GM06990 (cell line): Measurements from ENCODE around the gene CLSTN3.

Source experiments
- DNase-seq: peaks from one replicate; pipeline ENCODE4 v3.0.0-alpha.2; 2011; ENCODE audit not compliant: insufficient read length; ENCODE audit errors: extremely low read depth
- H3K27me3 ChIP-seq: replicated peaks from 2 replicates; pipeline ENCODE4 v1.6.0; 2011; ENCODE audit warnings: low read length; ENCODE audit not compliant: control insufficient read depth, insufficient read depth
- H3K36me3 ChIP-seq: 2 replicates; pipeline ENCODE4 v1.5.1; 2011; ENCODE audit warnings: low read length; ENCODE audit not compliant: control insufficient read depth, insufficient read depth
- H3K4me3 ChIP-seq: replicated peaks from 2 replicates; pipeline ENCODE4 v1.5.1; 2011; ENCODE audit warnings: low read depth, mild to moderate bottlenecking, control low read depth, low read length
- TF ChIP-seq, protein P1 (sequence below): IDR thresholded peaks from 2 replicates; pipeline ENCODE4 v1.5.1; 2011; ENCODE audit warnings: low read length, control low read depth, mild to moderate bottlenecking, inconsistent platforms; ENCODE audit not compliant: insufficient read depth, poor library complexity, severe bottlenecking

The CLSTN3 gene

DNA sequence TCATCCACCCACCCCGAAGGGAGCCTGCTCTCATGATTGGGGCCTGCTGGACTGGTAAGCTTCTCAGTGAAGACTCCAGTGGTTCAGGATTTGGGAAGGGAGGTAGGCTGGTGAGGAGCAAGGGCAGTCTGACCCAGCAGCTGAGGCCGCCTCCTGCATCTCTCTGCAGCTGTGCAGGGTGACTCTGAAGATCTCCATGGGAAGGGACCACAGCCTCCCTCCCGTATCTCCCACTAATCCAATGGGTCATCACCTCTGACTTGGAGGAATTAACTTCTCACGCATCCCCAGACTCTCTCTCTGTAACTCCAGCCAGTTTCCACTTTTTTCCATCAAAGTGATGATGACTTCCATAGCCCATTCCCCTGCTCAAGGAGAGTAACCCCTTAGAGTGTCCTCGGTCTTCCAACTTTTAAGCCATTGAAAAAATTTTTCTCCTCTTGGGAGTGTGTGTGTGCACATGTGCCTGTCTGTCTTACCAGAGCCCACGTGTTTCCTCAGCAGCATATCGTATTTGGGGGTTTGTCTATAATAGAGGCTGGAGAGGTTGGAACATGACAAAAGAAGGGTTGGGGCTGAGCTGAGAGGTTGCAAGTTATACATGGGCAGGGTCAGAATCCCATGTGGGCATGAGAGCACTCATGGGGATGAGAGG, 11.3 kb downstream of the CLSTN3 start:
- H3K4me3 ChIP-seq = no peak overlapping the region
- peaks cover 19% of the 10 kb centered on the region for H3K36me3 ChIP-seq
- DNase-seq = no peak
- TF ChIP-seq, protein P1, sequence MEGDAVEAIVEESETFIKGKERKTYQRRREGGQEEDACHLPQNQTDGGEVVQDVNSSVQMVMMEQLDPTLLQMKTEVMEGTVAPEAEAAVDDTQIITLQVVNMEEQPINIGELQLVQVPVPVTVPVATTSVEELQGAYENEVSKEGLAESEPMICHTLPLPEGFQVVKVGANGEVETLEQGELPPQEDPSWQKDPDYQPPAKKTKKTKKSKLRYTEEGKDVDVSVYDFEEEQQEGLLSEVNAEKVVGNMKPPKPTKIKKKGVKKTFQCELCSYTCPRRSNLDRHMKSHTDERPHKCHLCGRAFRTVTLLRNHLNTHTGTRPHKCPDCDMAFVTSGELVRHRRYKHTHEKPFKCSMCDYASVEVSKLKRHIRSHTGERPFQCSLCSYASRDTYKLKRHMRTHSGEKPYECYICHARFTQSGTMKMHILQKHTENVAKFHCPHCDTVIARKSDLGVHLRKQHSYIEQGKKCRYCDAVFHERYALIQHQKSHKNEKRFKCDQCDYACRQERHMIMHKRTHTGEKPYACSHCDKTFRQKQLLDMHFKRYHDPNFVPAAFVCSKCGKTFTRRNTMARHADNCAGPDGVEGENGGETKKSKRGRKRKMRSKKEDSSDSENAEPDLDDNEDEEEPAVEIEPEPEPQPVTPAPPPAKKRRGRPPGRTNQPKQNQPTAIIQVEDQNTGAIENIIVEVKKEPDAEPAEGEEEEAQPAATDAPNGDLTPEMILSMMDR = no peak
- no peaks in the 10 kb centered on the region for H3K27me3 ChIP-seq

DNA sequence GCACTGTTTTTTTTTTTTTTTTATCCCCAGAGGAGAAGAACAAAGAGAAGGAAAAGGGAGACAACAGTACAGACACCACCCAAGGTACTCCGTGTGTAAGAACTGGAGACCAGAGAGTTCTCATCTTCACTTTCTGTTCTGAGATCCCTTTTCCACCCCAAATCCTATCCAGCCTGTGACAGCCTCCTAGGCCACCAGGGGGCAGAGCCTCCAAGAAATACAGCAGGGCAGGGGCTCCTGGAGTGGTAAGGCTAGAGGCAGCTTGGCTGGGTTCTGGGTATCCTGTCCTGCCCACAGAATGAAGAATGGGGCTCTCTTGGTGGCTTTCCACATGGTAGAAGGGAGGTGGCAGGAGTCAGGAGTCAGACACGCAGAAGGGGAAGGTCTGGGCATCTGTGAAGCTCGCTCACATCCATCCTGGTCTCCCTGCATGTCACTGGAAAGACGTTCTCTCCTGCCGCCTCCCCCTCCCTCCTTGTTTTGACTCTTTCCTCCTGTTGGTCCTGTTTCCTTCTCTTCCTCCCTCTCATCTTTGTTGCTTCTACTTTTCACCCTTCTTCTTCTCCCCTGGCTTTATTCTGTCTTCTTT, 12.0 kb downstream of the CLSTN3 start:
- TF ChIP-seq, protein P1 = peak; percentile 68
- Histone ChIP-seq H3K4me3 (no peak overlapping the region), H3K27me3 (no peaks in the 10 kb centered on the region), H3K36me3 (peaks cover 13% of the 10 kb centered on the region)
- no peak for DNase-seq

DNA sequence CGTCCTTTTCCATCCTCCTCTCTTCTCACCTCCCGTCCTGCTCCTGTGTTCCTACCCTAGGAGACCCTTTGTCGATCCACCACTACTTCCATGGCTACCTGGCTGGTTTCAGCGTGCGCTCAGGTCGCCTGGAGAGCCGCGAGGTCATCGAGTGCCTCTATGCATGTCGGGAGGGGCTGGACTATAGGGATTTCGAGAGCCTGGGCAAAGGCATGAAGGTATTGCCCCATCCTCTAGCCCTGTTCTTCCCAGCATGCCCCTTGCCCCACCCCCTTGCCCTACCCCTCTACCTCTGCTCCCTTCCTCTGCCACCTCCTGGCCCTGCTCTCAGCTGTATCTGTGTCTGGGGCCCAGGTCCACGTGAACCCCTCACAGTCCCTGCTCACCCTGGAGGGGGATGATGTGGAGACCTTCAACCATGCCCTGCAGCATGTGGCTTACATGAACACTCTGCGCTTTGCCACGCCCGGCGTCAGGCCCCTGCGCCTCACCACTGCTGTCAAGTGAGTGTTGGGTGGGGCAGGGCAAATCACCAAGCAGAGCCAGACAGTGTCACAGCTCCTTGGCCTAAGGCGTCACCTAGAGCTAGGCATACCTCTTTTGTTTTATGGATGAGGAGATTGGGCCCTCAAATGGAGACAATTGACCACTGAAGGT, 12.8 kb downstream of the CLSTN3 start:
- no peak for DNase-seq
- TF ChIP-seq, protein P1 = no peak
- H3K36me3 ChIP-seq = peaks cover 13% of the 10 kb centered on the region
- no peaks in the 10 kb centered on the region for H3K27me3 ChIP-seq
- H3K4me3 ChIP-seq = no peak overlapping the region

DNA sequence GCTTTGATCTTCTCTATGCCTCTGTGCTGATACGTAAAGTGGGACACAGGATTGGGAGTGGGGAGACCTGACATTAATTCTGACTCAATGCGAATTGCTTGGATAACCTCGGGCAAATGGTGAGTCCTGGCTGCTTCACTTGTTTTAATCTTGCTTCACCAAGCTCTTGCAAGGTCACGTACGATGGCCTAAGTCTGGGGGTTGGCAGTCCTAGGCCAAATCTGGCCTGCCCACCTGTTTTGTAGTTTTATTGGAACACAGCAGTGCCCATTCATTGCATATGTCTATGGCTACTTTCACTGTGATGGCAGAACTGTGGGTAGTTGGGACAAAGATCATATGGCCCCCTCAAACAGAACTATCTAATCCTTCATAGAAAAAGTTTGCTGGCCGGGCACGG, 13.4 kb downstream of the CLSTN3 start:
- TF ChIP-seq, protein P1 = no peak
- Histone ChIP-seq H3K36me3 (peaks cover 13% of the 10 kb centered on the region), H3K4me3 (no peak overlapping the region), H3K27me3 (no peaks in the 10 kb centered on the region)
- no peak for DNase-seq

DNA sequence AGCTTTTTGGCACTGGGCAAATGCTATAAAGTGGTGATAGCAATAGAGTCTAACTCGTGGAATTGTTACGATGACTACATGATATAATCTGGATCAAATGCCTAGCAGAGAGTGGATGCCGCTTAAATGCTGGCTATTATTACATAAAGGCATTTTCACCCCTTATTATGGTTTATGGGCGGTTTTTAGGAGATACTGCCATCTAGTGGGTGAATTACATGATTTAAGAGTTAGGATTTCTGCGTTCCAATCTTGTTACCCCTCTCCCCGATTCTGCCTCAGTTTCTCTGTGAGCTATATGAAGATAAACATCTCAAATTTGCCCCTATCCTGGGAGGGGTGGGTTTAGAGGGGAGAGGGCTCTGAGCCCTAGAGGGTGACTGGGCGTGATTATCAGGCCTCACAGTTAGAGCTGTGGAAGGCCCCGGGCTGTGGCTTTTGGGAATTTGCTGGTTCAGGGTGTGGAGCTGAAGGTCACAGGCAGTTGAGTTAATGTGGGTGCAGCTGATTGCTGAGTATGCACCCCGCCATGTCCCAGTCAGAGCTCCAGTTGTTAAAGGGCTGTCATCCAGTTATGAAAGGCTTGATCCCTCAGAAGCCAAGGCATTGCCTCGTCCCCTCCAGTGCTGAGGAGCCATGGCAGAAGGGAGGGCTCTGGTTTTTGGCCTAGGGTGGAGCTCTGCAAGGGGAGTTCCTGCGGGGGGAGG, 14.4 kb downstream of the CLSTN3 start:
- TF ChIP-seq, protein P1 = peak; percentile 53
- H3K36me3 ChIP-seq = peaks cover 14% of the 10 kb centered on the region
- no peak overlapping the region for H3K4me3 ChIP-seq
- no peak for DNase-seq
- no peaks in the 10 kb centered on the region for H3K27me3 ChIP-seq
